ENCODE data around the gene CARMIL1. TPM values are rescaled to one million over a fixed set of nuclear protein-coding genes. Genes with fewer than 3 reads are reported as not detected.

Gene CARMIL1
- total RNA-seq, 1 experiment from 2014 or later = 23.6 TPM

- Mint-ChIP-seq H3K27me3 (ENCODE audit: low read depth) (no peaks in the 10 kb centered on the region), H3K4me1 (peaks cover 19 to 30% of the 10 kb centered on the region in 2 experiments), H3K9me3 (no peaks in the 10 kb centered on the region), H3K36me3 (ENCODE audit: insufficient read depth in 1 of 3, low read depth in 3 of 3) (no peaks in the 10 kb centered on the region), H3K4me3 (no peak overlapping the region), H3K27ac (0 out of 7 replicates have a peak overlapping the region, but pooled peaks of 1 of the 3 experiments have one; percentile 36)
- Histone ChIP-seq H3T11ph (ENCODE audit: low read length) (no peak overlapping the region), H3K79me1 (ENCODE audit: insufficient read depth, low read depth, low read length, poor library complexity, severe bottlenecking) (peaks cover 8% of the 10 kb centered on the region), H3K9ac (ENCODE audit: extremely low read depth, insufficient read length, low read length) (no peak overlapping the region), H2BK20ac (ENCODE audit: low read depth, low read length, poor library complexity, severe bottlenecking) (no peak overlapping the region), H2AK5ac (ENCODE audit: insufficient read length, low read length) (no peak overlapping the region), H3K18ac (ENCODE audit: insufficient read length, low read depth, low read length) (no peak overlapping the region), H3K79me2 (ENCODE audit: insufficient read depth, low read length) (peaks cover 2% of the 10 kb centered on the region; the same call in 1 of the 2 replicates), H3K27ac (ENCODE audit: insufficient read length, low read depth, low read length) (no peak overlapping the region), H2BK12ac (ENCODE audit: insufficient read length, low read depth, low read length) (no peak overlapping the region), H2BK5ac (ENCODE audit: insufficient read length, low read length) (no peak overlapping the region), H3K23me2 (ENCODE audit: insufficient read length, low read depth, low read length, poor library complexity, severe bottlenecking) (no peaks in the 10 kb centered on the region), H3K56ac (ENCODE audit: insufficient read length, low read depth, low read length) (no peak overlapping the region), H4K20me1 (ENCODE audit: control insufficient read depth, insufficient read depth, insufficient read length) (no peaks in the 10 kb centered on the region), H3K14ac (ENCODE audit: insufficient read depth, low read length) (no peak overlapping the region), H2BK15ac (ENCODE audit: low read depth, low read length) (no peak overlapping the region), H3K4me2 (ENCODE audit: insufficient read depth, insufficient read length, low read length) (no peak overlapping the region), H4K8ac (replicated peaks; ENCODE audit: insufficient read length, low read depth, low read length) (no peak overlapping the region), H3K9me3 (ENCODE audit: control insufficient read depth, low read depth, low read length) (no peaks in the 10 kb centered on the region), H2AFZ (ENCODE audit: low read length) (no peak overlapping the region), H4K5ac (ENCODE audit: insufficient read length, low read depth, low read length) (no peak overlapping the region), H3K27me3 (ENCODE audit: insufficient read depth, low read length) (no peaks in the 10 kb centered on the region), H3K4ac (ENCODE audit: low read depth, low read length) (no peak overlapping the region), H3K23ac (ENCODE audit: insufficient read length, low read depth, low read length) (no peak overlapping the region), H2BK120ac (ENCODE audit: low read depth, low read length, poor library complexity, severe bottlenecking) (no peak overlapping the region), H4K91ac (ENCODE audit: insufficient read length, low read depth, low read length) (no peak overlapping the region), H3K4me1 (ENCODE audit: insufficient read depth, low read length) (peaks cover 2% of the 10 kb centered on the region)
- no peak for DNase-seq
- TF ChIP-seq CTCF (conservative IDR thresholded peaks at IDR 0.05) = no peak
- WGBS (ENCODE audit: extremely low coverage, insufficient read length, low lambda C conversion rate) = no CpG with 5 or more reads among the region's 5 CpGs
These were observed 116.6 kb downstream of the CARMIL1 start for GRCh38 chr6:25395731-25396130.

All from H9 (cell line).